Uterus (tissue), 4 donors: ENCODE data around the gene IRF2. TPM values are rescaled to one million over a fixed set of nuclear protein-coding genes. Genes with fewer than 3 reads are reported as not detected.

ENCODE experiments used
- DNase-seq, 2 donors: peaks; one replicate each; pipeline ENCODE4 v3.0.0-alpha.2; 2019 to 2020
- H3K27ac ChIP-seq, 2 donors: fragments of 200-600 bp; sonication (generic); 1 replicate in 1 of 2; 2 replicates in 1 of 2; pipeline ENCODE4 v1.5.1; 2016 to 2018
- H3K27me3 ChIP-seq, 2 donors: fragments of 200-600 bp; sonication (generic); one replicate each; pipeline ENCODE4 v1.5.1; 2018 to 2019; ENCODE audit warnings: control low read depth in 1 of 2
- H3K36me3 ChIP-seq, 2 donors: fragments of 200-600 bp; sonication (generic); one replicate each; pipeline ENCODE4 v1.5.1; 2019; ENCODE audit warnings: control low read depth in 1 of 2
- H3K4me1 ChIP-seq, 2 donors: fragments of 200-600 bp; sonication (generic); one replicate each; pipeline ENCODE4 v1.5.1; 2018 to 2019; ENCODE audit warnings: control low read depth in 1 of 2
- H3K4me3 ChIP-seq, 2 donors: fragments of 200-600 bp; sonication (generic); 1 replicate in 1 of 2; 2 replicates in 1 of 2; pipeline ENCODE4 v1.5.1; 2018 to 2019; ENCODE audit warnings: mild to moderate bottlenecking in 1 of 2
- H3K9me3 ChIP-seq, 2 donors: fragments of 200-600 bp; sonication (generic); one replicate each; pipeline ENCODE4 v1.5.1; 2019; ENCODE audit warnings: control low read depth in 1 of 2
- POLR2A ChIP-seq, 2 donors: fragments of 450-650 bp; IDR thresholded peaks; one replicate each; pipeline ENCODE4 v1.6.1; 2016; ENCODE audit warnings: antibody characterized with exemption in 2 of 2, mild to moderate bottlenecking in 1 of 2, moderate library complexity in 1 of 2
- intact Hi-C: fragments of 100-400 bp; cut with DNase I; formaldehyde crosslinking; loops from one replicate; pipeline ENCODE4 v1.15.1; 2023; ENCODE audit warnings: low total_unique reads
- total RNA-seq, 4 donors: library from RNA; depleted of rRNA in 3 of 4; stranded (reverse); fragments of >200 nt in 3 of 4; gene quantifications; one replicate each; pipeline versions ENCODE4 v1.1.0 to v1.2.4, GENCODE V29; 2014 to 2023
- TF ChIP-seq, protein P1 (sequence below), 4 experiments: fragments of 200-600 bp in 2 of 4; fragments of 450-650 bp in 2 of 4; sonication (generic) in 2 of 4; IDR thresholded peaks; one replicate each; pipeline ENCODE4 v1.5.1; 2016 to 2019; ENCODE audit warnings: antibody characterized with exemption in 4 of 4, mild to moderate bottlenecking in 2 of 4, moderate library complexity in 1 of 4
- donor health status: DM: yes; HTN: yes; CAD: no.

The IRF2 gene
- total RNA-seq, 4 donors from 2014 or later = 7.9 to 45.7 (median 35.7) TPM

DNA sequence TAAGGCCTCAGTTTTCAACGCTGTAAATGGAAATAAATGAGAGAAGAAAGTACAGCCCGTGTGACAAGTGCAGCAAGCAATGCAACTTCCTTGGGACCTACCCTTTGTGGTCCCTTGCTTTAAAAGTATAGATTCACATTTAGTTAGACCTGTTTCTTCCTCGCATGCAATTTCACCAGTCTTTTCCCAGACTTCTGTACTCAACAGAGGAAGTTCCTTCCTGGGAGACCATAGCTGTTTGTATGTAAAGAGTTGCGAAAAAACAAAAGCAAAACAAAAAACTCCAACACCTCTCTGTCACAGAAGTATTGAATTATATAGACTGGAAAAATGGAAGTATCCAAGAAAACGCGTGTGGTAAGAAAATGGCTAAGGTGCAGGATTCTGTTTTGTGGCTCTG lies 1.1 kb upstream of the IRF2 start:
- Histone ChIP-seq H3K9me3 (no peaks in the 10 kb centered on the region), H3K27ac (peak overlapping the region; percentile 98 to 99), H3K36me3 (no peaks in the 10 kb centered on the region), H3K4me3 (peak overlapping the region; percentile 83 to 92), H3K4me1 (peaks cover 10 to 17% of the 10 kb centered on the region in 2 donors), H3K27me3 (no peaks in the 10 kb centered on the region)
- TF ChIP-seq POLR2A (IDR thresholded peaks at IDR 0.05) = no peak
- TF ChIP-seq, protein P1, sequence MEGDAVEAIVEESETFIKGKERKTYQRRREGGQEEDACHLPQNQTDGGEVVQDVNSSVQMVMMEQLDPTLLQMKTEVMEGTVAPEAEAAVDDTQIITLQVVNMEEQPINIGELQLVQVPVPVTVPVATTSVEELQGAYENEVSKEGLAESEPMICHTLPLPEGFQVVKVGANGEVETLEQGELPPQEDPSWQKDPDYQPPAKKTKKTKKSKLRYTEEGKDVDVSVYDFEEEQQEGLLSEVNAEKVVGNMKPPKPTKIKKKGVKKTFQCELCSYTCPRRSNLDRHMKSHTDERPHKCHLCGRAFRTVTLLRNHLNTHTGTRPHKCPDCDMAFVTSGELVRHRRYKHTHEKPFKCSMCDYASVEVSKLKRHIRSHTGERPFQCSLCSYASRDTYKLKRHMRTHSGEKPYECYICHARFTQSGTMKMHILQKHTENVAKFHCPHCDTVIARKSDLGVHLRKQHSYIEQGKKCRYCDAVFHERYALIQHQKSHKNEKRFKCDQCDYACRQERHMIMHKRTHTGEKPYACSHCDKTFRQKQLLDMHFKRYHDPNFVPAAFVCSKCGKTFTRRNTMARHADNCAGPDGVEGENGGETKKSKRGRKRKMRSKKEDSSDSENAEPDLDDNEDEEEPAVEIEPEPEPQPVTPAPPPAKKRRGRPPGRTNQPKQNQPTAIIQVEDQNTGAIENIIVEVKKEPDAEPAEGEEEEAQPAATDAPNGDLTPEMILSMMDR (IDR thresholded peaks at IDR 0.05) = no peak
- intact Hi-C loops = loop anchor here (10.0 kb wide), 2 partner anchors 59 to 191 kb away; no protein-coding TSS in a partner anchor
- no peak for DNase-seq

DNA sequence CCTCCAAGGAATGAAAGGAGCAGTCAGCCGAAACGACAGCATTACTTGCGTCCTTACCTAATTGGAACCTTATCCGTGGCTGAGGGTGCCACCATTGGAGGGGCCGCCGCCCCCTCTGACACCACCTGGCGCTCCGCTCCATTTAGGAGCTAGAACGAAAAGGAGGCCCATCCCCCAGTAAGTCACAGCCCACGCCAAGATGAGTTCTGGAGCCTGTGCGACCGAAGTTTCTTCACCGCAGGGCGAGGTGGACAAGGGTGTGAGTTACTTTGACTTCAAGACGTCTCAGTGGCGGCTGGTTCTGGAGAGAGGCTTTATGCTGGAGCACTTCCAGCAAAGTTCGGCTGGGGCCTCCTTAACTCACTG lies 729 bp upstream of the IRF2 start:
- peak overlapping the region; percentile 98 to 99 for H3K27ac ChIP-seq
- no peaks in the 10 kb centered on the region for H3K36me3 ChIP-seq
- H3K9me3 ChIP-seq = no peaks in the 10 kb centered on the region
- intact Hi-C loops = loop anchor here (10.0 kb wide), 2 partner anchors 60 to 190 kb away; no protein-coding TSS in a partner anchor
- H3K27me3 ChIP-seq = no peaks in the 10 kb centered on the region
- peak; percentile 64 to 66 for DNase-seq
- peak overlapping the region; percentile 83 to 92 for H3K4me3 ChIP-seq
- peaks cover 10 to 17% of the 10 kb centered on the region in 2 donors for H3K4me1 ChIP-seq
- TF ChIP-seq, protein P1 (IDR thresholded peaks at IDR 0.05) = no peak
- no peak for TF ChIP-seq POLR2A (IDR thresholded peaks at IDR 0.05)

DNA sequence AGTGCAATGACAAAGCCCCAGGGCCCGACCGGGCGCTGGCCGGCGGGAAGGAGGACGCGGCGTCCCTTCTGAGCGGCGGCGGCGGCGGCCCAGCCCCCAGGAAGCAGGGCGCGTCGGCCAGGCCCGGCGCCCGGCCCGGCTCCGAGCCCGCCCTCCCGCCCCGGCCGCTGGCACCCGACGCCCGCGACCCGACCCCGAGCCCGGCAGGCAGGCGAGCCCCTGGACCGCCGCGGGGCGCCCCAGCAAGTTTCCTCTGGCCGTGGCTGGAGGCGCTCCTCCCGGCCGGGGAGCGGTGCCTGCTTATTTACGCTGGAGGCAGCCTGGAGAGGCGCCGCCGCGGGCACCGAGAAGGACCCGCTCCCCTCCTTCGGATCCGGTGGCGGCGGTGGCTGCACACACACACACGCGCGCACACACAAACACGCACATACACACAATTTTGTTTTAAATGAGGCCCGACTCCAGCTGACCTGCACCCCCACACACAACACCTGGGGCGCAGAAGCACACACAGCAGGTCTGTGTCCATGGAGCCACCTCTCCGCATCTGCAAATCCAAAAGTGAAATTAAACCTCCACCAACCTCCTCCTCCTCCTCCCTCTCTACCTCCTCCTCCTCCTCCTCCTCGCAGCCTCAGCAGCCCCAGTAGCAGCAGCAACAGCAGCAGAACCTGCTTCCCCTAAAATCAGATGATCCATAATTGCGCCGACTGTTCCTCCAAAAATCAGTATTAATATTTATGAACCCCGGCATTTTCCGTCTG lies 669 bp downstream of the IRF2 start:
- DNase-seq = peak; percentile 33
- Histone ChIP-seq H3K27ac (peak overlapping the region; percentile 98 to 99), H3K27me3 (no peaks in the 10 kb centered on the region)

DNA sequence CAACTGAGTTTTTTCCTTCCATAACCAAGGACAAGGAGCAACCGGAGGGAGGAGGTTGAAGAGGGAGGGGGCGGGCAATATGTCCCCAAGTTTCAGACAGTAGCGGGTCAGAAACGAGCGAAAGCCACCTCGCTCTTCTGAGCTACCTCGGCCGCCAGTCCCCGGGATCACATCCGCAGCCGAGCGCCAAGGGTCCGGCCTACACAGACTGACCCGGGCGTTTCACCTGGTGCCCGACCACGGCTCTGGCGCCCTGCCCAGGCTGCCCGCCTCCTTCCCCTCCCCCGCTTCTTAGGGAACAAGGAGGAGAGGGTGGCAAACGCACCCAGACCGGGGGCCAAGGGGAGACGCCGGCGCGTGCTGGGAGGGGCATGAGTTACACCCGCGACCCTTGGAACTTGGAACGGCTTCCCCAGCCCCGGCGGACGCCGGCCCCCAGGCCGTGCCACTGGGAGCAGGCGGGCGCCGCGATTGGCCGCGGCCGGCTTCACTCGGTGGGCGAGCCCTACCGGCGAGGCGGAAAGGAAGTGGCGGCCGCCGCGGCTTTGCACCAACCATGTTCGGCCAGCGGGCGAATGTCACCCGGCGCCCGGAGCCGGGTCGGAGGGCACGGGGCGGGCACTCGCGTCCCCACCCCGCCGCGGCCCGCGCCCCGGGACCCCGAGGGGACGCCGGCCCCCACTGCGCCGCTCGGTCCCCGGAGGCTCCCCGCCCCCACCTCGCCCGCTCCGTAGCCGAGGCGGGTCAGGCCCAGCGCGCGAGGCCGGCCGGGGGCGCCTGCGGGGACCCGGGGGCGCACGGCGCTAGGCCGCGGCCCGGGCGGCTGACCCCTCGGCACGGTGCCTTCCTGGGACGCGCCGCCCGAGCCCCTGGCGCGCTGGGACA lies 1.5 kb downstream of the IRF2 start:
- DNase-seq = peak; percentile 70 to 73
- Histone ChIP-seq H3K27me3 (no peaks in the 10 kb centered on the region), H3K36me3 (no peaks in the 10 kb centered on the region), H3K4me3 (peak overlapping the region; percentile 83 to 93), H3K9me3 (no peaks in the 10 kb centered on the region), H3K27ac (peak overlapping the region; percentile 98 to 99), H3K4me1 (peaks cover 10 to 17% of the 10 kb centered on the region in 2 donors)
- TF ChIP-seq, protein P1 (IDR thresholded peaks at IDR 0.05) = peak in 2 of 4 experiments; percentile 5 to 29
- peak; percentile 40 to 47 for TF ChIP-seq POLR2A (IDR thresholded peaks at IDR 0.05)
- intact Hi-C loops = loop anchor here (10.0 kb wide), 2 partner anchors 62 to 188 kb away; no protein-coding TSS in a partner anchor

More for the DNA sequence above, 669 bp downstream of the IRF2 start:
- H3K4me3 ChIP-seq = peak overlapping the region; percentile 83 to 93
- peaks cover 10 to 17% of the 10 kb centered on the region in 2 donors for H3K4me1 ChIP-seq
- TF ChIP-seq, protein P1 (IDR thresholded peaks at IDR 0.05) = no peak
- no peak for TF ChIP-seq POLR2A (IDR thresholded peaks at IDR 0.05)
- no peaks in the 10 kb centered on the region for H3K36me3 ChIP-seq
- intact Hi-C loops = loop anchor here (10.0 kb wide), 2 partner anchors 61 to 189 kb away; no protein-coding TSS in a partner anchor
- no peaks in the 10 kb centered on the region for H3K9me3 ChIP-seq
